Glomerular visceral epithelial cell (primary cell): ENCODE results near the gene RIMKLA.

Source experiments
- DNase-seq: peaks from one replicate; pipeline ENCODE4 v3.0.0-alpha.2; 2016; ENCODE audit errors: extremely low spot score

RIMKLA gene

GRCh38 chr1:42370876-42371549 lies 9.6 kb upstream of the RIMKLA start:
- DNase-seq = no peak

DNA sequence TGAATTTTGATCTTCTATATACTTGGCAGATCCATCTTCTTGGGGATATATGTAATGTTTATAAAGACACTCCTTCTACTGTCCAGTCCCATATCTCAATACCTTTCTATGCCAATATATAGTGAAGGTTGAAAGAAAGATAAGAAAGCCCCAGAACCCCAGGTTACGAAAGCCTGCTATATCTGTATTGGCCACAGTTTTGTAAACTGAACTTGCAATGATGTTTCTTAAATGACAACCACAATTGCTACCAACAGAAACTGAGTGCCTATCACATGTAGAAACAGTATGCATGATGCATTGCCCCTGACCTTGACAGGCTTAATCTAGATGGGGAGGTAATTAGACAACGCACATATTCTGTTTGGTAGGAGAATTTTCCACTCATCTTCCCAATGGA lies 7.8 kb upstream of the RIMKLA start:
- no peak for DNase-seq

DNA sequence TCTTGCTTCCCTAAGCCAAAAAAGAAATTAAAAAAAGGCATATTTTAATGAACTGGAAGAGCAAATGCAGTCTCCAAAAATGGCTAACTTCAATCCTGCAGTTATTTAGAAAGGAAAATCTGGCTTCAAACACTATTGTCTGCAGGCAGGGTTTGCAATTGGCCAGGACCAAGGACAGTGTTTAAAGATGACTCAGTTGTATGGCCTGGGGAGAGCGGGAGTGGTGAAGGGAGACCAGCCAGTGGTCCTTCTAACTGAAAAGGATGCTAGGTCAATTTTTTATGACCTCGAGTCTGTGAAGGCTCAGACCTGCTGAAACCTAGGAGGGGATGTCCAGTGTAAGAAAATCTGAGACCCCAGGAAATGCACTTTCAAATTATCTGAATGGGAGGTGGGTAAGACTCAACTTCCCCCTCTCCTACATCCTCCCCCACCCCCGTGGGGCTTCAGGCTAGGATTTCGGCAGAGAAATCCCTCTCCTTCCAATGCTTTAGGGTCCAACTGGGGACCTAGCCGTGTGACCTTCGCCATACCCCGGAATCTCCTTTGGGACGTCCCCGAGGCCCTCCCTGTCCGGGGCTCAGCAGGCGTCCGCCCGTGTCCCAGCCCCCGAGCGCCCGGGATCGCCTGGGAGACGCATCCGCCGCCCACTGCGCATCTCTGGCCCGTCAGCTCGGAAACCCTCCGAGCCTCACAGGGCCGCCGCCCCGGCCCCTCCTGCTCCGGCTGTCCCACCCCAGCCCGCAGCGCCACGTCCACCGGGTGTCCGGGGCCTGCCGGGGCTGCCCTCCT lies 602 bp upstream of the RIMKLA start:
- peak; percentile 13 for DNase-seq

DNA sequence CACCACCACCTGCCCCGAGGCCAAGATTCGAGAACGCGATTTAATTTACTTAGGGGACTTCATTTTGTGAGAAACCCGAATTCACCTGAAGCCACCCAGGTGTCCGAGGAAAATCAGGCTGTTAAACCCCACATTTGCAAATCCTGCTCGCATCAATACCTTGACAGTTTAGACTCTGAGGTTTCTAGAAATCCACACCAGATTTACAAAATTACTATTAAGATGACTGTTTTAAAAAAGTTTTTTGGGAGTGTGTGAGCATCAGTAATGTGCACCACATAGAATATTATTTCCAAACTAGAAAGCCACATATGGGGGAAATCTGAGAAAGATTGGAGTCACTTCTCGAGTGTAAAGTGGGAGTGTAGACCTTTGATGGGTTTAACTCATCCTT lies 685 bp downstream of the RIMKLA start:
- no peak for DNase-seq

- DNase-seq = no peak
Observed at GRCh38 chr1:42385283-42385682, 4.7 kb downstream of the RIMKLA start.

DNA sequence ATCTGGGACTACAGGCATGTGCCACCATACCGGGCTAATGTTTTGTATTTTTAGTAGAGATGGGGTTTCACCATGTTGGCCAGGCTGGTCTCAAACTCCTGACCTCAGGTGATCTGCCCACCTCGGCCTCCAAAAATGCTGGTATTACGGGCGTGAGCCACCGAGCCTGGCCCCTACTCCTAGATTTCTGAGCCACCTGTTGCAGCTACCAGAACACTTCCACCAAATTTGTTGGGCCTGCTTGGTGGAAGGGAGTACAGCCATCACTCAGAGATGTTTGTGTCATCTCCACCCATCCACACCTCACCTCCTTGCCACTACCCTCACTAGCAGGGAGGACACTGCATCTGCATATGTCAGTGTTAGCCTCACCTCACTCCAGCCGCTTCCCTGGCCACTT lies 5.5 kb downstream of the RIMKLA start:
- no peak for DNase-seq

DNA sequence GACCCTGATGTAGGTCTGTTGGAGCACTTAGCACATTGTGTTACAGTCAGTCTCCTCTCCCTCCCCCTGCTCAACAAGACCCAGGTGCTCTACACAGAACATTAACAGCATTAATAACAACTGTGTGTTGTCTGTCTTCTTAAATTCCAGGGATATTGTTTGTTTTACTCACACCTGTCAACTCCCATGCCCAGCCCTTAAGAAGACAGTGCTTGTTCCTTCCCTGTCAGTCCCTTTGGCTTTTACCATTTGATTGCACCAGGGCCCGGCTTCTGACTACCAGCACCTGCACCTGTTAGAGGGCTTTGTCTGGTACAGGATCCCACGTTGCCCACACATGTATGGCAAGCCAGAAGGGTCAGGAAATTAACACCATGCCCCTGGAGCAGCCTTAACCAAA lies 11.7 kb downstream of the RIMKLA start:
- DNase-seq = no peak

GRCh38 chr1:42392967-42393848 lies 12.6 kb downstream of the RIMKLA start:
- DNase-seq = no peak

DNA sequence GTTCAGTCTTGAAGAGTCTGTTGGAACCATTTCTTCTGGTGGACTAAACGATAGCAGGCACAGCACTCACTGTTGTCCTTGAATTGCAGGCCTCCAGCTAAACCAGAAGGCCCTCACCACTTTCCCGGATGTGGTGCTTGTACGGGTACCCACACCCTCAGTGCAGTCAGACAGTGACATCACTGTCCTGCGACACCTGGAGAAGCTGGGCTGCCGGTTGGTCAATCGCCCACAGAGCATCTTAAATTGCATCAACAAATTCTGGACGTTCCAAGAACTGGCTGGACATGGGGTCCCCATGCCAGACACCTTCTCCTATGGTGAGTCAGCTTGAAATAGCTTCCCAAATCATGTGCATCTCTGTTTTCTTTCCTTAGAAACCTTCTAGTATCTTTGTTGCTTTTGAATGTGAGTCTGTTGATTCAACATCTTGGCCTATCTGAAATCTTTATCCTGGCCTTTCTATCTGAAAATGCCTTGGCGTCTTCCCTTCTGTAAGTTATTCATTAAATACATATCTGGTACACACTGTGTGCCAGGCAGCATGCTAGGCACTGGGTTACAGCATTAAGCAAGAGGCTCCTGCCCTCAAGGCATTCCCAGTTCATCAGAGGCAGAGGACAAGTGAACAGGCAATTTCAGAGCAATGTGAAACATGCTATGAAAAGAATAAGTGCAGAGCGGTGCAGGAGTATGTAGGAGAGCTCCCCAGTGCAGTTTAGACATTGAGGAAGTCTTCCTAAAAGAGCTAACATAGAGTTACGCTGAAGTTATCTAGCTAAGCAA lies 18.9 kb downstream of the RIMKLA start:
- no peak for DNase-seq

- DNase-seq = no peak
Observed at GRCh38 chr1:42403880-42404400, 23.3 kb downstream of the RIMKLA start.

- DNase-seq = no peak
Observed at GRCh38 chr1:42414551-42415496, 34.2 kb downstream of the RIMKLA start.

DNA sequence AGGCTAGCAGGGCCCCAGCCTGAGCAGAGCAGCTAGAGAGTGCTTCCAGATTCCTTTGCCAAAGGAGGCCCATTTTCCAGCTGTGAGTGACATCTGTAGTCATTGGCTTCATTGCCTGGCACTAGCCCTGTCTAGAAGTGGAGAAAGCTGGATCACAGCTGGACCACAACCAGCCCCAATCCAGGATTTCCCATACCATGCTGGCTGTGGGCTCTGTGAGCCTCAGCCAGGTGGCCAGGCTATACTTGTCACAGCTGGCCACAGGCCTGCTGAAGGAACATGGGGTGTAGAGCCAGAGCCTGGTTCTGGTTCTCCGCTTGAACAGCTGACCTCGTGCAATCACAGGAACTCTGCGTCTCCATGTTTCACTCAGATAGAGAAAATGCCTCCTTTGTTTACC lies 36.6 kb downstream of the RIMKLA start:
- DNase-seq = no peak

DNA sequence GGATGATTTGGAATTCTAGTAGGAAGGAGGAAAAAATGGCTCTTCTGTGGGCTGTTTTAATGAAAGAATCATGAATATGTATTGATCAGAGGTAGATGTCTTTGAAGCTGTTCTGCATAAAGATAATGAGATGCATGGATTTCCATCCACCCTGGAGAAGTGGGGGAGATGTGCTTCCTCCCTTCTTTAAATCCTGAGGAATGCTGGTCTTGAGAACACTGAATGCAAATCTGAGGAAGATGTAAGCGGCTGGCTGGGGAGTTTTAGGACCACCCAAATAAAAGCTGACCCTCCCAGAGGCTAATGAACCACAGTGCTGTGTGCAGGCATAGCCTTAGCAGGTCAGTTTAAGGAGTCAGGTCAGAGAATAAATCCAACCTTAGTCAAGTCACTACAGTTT lies 37.9 kb downstream of the RIMKLA start:
- DNase-seq = no peak

DNA sequence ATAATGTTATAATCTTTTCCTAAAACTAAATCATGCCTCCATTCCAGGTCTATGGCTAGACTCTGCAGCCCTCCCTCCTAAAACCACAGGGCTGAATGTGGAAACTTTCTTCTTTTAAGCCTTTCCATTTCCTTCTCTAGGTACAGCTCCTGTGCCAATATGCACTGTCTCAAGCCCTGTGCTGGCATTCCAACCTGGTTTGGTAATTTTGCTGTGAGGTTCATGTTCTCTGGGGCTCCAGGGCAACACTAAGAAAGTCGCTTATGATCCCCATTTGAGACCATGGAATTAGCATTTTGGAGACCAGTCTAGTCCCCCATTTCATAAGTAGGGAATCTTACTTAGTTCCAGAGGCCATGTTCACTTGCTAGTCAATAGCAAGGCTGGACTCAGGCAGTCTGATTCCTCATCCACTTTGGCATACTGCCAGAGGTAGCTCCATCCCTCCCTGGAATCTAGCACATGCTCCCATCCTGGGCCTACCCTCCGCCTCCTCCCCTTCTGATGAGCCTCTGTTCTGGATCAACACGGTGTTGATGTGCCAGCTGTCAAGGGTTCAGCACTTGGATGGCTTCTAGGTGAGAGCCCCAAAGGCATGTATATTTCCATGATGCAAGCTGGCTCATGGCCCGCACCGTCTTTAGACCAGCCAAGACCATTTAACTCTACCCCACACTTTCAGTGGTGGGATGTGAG lies 38.7 kb downstream of the RIMKLA start:
- peak; percentile 9 for DNase-seq

GRCh38 chr1:42420121-42420520 lies 39.5 kb downstream of the RIMKLA start:
- DNase-seq = no peak

- peak; percentile 96 for DNase-seq
Observed at GRCh38 chr1:42420911-42421585, 40.5 kb downstream of the RIMKLA start.

DNA sequence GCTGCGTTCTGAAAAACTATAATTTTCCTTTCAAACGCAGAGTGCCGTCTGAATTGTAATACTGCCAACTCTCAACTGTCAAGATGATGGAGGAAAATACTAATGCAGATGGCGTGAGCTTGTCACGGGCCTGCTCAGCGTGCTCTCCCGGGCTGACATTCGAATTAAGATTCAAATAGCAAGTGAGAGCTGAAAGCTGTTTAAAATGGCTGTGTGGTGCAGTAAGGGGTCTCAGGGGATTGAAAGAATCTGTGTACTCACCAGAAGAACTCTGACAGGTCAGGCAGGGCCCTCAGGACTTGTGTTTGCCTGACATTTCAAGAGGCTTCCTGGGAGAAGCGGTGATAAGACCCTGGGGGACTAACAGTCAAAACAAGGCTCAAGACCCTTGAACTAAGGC lies 42.1 kb downstream of the RIMKLA start:
- DNase-seq = no peak

- no peak for DNase-seq
Observed at GRCh38 chr1:42423681-42424080, 43.1 kb downstream of the RIMKLA start.

DNA sequence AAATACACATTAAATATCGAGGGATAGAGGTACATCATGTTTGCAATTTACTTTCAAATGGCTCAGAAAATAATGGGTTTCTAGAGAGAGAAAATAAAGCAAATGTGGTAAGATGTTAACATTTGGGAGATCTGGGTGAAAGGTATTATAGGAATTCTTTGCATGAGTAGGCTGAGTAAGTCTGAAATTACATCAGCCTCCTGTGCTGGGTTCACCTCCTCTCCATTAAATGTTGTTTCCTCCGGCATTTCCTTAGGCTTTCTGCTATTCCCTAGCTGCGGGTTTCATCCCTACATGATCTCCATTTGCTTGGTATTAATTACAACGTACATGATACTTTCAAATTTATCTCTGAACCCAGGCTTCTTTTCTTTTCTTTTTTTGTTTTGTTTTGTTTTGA lies 43.6 kb downstream of the RIMKLA start:
- DNase-seq = no peak
